Measurements from ENCODE around the gene FTCD. TPM values are rescaled to one million over a fixed set of nuclear protein-coding genes. Genes with fewer than 3 reads are reported as not detected.

Gene FTCD
- total and polyA plus RNA-seq, 2 donors (not counting 3 experiments of a cell fraction or from before 2014, with no cell fraction given) = 0.06 to 1.2 TPM

- no peak overlapping the region for H3K27ac ChIP-seq (ENCODE audit: insufficient read depth, low read depth, low read length)
- no peaks in the 10 kb centered on the region for H3K4me1 ChIP-seq (ENCODE audit: control insufficient read depth, extremely low read depth, insufficient read depth, low read length)
- TF ChIP-seq CTCF (IDR thresholded peaks at IDR 0.05; ENCODE audit: extremely low read depth in 1 of 2, insufficient read depth in 1 of 2, low read depth in 1 of 2, low read length in 2 of 2) (no peak), EZH2 (IDR thresholded peaks at IDR 0.05; ENCODE audit: borderline replicate concordance, low read depth, low read length, severe bottlenecking) (no peak), POLR2A (IDR thresholded peaks at IDR 0.05; ENCODE audit: low read depth, low read length) (no peak), FOS (IDR thresholded peaks at IDR 0.05; ENCODE audit: borderline replicate concordance, insufficient read depth, low read length) (no peak), POLR2AphosphoS5 (IDR thresholded peaks at IDR 0.05; ENCODE audit: insufficient read depth, low read depth, low read length) (no peak), GATA2 (IDR thresholded peaks at IDR 0.05; ENCODE audit: insufficient read depth, insufficient read length, low read depth, low read length) (no peak), MYC (IDR thresholded peaks at IDR 0.05; ENCODE audit: low read depth, low read length) (no peak), JUN (IDR thresholded peaks at IDR 0.05; ENCODE audit: borderline replicate concordance, insufficient read depth, insufficient read length, low read depth) (no peak)
- TF ChIP-seq, protein P1, sequence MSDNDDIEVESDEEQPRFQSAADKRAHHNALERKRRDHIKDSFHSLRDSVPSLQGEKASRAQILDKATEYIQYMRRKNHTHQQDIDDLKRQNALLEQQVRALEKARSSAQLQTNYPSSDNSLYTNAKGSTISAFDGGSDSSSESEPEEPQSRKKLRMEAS (IDR thresholded peaks at IDR 0.05; ENCODE audit: insufficient read depth, insufficient read length) = no peak
- no TSS peak for BruUV-seq (replicated peaks)
- dilution Hi-C loops (cut with MboI; ENCODE audit: extremely low pct_ligation_motif_present, low sequenced_read_pairs) (no loop called here), intact Hi-C loops (cut with micrococcal nuclease) (loop anchor here (5.0 kb wide), 1 partner anchor 36 kb away; no protein-coding TSS in a partner anchor)
- H2AFZ ChIP-seq (ENCODE audit: low read depth, low read length) = no peak overlapping the region
- H3K36me3 ChIP-seq (ENCODE audit: control insufficient read depth in 2 of 2, extremely low read depth in 1 of 2, insufficient read depth in 2 of 2, low read length in 2 of 2) = no peaks in the 10 kb centered on the region
- no peaks in the 10 kb centered on the region for H3K9me3 ChIP-seq (replicated peaks; ENCODE audit: control insufficient read depth, insufficient read depth, low read length)
- CTCF ChIA-PET = interaction anchor here (0.5 to 4.0 kb wide), 2 partner anchors 8 to 10 kb away, joined by 3 to 39 read pairs; no protein-coding TSS in a partner anchor
- H3K4me2 ChIP-seq (ENCODE audit: insufficient read depth, low read length) = no peak overlapping the region
- DNase-seq (ENCODE audit: low read depth, low spot score) (no peak), FAIRE-seq (no peak)
- no peak overlapping the region for H3K4me3 ChIP-seq (replicated peaks in 1 of 3; ENCODE audit: insufficient read depth in 1 of 3, low read depth in 1 of 3, low read length in 3 of 3)
- H3K79me2 ChIP-seq (ENCODE audit: control insufficient read depth, insufficient read depth, low read length) = no peaks in the 10 kb centered on the region
- POLR2A ChIA-PET = no interaction called here
- H3K9ac ChIP-seq (replicated peaks; ENCODE audit: extremely low read depth, insufficient read depth, low read length) = no peak overlapping the region
- H3K27me3 ChIP-seq (ENCODE audit: control insufficient read depth in 2 of 2, insufficient read depth in 2 of 2, low read length in 2 of 2) = no peaks in the 10 kb centered on the region
- H3K9me1 ChIP-seq (replicated peaks; ENCODE audit: control insufficient read depth, extremely low read depth, insufficient read depth, low read length) = no peaks in the 10 kb centered on the region
- H4K20me1 ChIP-seq (replicated peaks; ENCODE audit: control insufficient read depth, extremely low read depth, insufficient read depth, low read length) = no peaks in the 10 kb centered on the region
These were observed 4.0 kb downstream of the FTCD start for GRCh38 chr21:46151261-46151988.

All from endothelial cell of umbilical vein (primary cell).